Progenitor cell of endocrine pancreas (in vitro differentiated cells): Measurements from ENCODE around the gene POU6F2. TPM values are rescaled to one million over a fixed set of nuclear protein-coding genes. Genes with fewer than 3 reads are reported as not detected.
A peak's percentile ranks its signal among the peaks of the same experiment; 100 is the strongest.

Experiments used
- DNase-seq: peaks from one replicate; pipeline ENCODE4 v3.0.0; 2021; ENCODE audit warnings: low spot score; ENCODE audit not compliant: unreplicated experiment
- H3K27ac Mint-ChIP-seq: 2 replicates; pipeline ENCODE4 v1.8.0; 2021; ENCODE audit warnings: mild to moderate bottlenecking, moderate library complexity, mixed read lengths
- H3K27me3 Mint-ChIP-seq: 2 replicates; pipeline ENCODE4 v1.8.0; 2021; ENCODE audit warnings: mixed read lengths
- H3K36me3 Mint-ChIP-seq: 2 replicates; pipeline ENCODE4 v1.8.0; 2022; ENCODE audit warnings: mixed read lengths; ENCODE audit not compliant: insufficient read depth
- H3K4me1 Mint-ChIP-seq: 2 replicates; pipeline ENCODE4 v1.8.0; 2021; ENCODE audit warnings: low read depth, mixed read lengths
- H3K4me3 Mint-ChIP-seq: 2 replicates; pipeline ENCODE4 v1.8.0; 2021; ENCODE audit warnings: low read depth, mild to moderate bottlenecking, moderate library complexity, mixed read lengths
- H3K9me3 Mint-ChIP-seq: 2 replicates; pipeline ENCODE4 v1.8.0; 2021; ENCODE audit warnings: low read depth, mixed read lengths
- total RNA-seq: library from RNA; stranded (reverse); gene quantifications from 2 replicates; pipeline ENCODE4 v1.2.1, GENCODE V29; 2021
- TF ChIP-seq, protein P1 (sequence below): fragments of 200-600 bp; sonication (generic); IDR thresholded peaks from one replicate; pipeline ENCODE4 v1.5.0; 2021; ENCODE audit warnings: antibody characterized with exemption, mild to moderate bottlenecking; ENCODE audit not compliant: unreplicated experiment

Gene POU6F2
- total RNA-seq, 1 donor from 2014 or later: 5.6 TPM

DNA sequence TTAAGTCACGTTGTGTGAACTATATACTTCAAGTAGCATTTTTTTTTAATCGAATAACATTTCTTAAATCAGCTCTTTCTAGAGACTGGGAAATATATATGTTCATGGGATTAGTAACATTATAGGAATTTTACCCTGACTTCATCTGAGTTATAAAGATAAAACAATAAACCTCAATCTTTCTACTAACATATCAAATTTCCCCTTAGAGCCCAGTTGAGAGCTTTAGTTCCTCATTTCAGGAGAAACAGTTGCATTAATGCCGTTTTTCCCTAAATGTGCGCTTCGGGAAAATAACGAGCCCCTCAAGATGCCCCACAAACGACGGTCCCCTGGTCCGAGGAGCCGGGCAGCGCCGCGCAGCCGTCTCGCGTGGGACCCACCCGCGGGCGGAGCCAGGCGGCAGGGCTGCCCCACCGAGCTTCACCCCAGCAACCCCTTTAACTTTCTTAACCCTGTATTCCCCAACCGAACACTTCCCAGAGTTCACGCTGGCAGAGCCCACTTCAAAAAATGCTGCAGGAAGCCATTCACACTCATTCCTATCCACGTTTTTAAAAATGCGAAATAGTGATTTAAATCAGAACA is 436.0 kb downstream of the POU6F2 start:
- Mint-ChIP-seq H3K4me1 (peaks cover 4% of the 10 kb centered on the region), H3K36me3 (no peaks in the 10 kb centered on the region), H3K9me3 (no peaks in the 10 kb centered on the region), H3K27me3 (peaks cover 6% of the 10 kb centered on the region), H3K4me3 (peak overlapping the region; percentile 86), H3K27ac (peak overlapping the region; percentile 73)
- no peak for DNase-seq
- TF ChIP-seq, protein P1, sequence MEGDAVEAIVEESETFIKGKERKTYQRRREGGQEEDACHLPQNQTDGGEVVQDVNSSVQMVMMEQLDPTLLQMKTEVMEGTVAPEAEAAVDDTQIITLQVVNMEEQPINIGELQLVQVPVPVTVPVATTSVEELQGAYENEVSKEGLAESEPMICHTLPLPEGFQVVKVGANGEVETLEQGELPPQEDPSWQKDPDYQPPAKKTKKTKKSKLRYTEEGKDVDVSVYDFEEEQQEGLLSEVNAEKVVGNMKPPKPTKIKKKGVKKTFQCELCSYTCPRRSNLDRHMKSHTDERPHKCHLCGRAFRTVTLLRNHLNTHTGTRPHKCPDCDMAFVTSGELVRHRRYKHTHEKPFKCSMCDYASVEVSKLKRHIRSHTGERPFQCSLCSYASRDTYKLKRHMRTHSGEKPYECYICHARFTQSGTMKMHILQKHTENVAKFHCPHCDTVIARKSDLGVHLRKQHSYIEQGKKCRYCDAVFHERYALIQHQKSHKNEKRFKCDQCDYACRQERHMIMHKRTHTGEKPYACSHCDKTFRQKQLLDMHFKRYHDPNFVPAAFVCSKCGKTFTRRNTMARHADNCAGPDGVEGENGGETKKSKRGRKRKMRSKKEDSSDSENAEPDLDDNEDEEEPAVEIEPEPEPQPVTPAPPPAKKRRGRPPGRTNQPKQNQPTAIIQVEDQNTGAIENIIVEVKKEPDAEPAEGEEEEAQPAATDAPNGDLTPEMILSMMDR: no peak

DNA sequence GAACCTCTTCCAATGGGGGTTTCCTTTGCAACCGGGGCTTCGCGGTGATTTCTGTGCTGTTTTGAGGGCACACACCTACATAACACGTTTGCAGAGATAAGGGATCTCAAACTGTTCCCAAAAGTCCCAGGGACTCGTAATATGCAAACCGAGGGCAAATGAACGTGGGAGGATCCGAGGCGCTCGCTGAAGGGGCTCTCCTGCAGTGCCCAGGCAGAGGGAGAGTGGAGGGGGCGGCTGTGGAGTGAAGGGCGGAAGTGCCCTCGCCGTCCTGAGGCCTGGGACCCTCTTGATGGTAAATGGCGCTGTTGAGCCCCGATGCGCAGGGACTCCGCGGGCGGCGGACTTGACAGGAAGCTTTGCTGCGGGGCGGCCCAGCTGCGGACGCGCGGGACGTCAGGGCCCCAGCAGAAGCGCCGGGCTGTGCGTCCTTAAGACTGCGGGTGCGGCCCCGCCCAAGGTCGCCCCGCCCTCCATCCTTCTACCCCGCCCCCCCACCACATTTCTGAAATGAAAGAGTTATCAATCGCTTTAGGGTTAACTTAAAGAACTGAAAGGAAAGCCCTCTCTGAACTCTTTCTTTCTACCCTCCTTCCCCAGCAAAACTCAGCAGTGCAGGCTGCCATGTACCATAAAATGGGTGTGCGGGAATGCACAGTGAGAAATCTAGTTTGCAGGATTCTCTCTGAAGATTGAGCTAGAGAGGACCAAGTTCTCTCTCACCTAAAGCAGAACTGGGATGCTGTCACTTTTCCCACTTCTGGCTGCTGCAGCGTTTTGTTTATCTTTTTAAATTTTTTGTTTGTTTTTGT is 436.7 kb downstream of the POU6F2 start:
- H3K36me3 Mint-ChIP-seq: no peaks in the 10 kb centered on the region
- H3K9me3 Mint-ChIP-seq: no peaks in the 10 kb centered on the region
- peaks cover 6% of the 10 kb centered on the region for H3K27me3 Mint-ChIP-seq
- peak; percentile 49 for DNase-seq
- TF ChIP-seq, protein P1: peak; percentile 53
- H3K27ac Mint-ChIP-seq: peak overlapping the region; percentile 73
- peaks cover 3% of the 10 kb centered on the region for H3K4me1 Mint-ChIP-seq
- H3K4me3 Mint-ChIP-seq: peak overlapping the region; percentile 86

DNA sequence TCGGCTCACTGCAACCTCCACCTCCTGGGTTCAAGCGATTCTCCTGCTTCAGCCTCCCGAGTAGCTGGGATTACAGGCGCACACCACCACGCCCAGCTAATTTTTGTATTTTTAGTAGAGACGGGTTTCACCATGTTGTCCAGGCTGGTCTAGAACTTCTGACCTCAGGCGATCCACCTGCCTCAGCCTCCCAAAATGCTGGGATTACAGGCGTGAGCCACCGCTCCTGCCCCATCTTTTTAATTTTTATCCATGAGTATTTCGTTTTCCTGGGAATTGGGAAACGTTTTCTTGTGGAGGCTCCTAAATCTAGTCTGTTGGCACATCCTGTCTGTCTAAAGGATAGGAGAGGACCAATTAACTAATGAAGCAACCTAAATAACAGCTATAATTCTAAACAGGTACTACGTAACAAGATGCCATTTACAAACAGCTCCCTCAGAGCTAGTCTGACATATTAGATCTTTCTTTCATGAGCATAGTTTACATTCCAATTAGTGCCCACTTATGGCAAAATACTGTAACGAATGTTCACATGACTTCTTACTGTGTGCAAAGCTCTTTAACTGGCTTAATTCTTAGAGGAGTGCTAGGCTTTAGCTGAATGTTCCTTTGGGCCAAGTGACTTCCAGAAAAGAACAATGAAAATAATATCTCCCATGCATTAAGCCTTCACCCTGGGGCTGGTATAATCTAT is 437.5 kb downstream of the POU6F2 start:
- Mint-ChIP-seq H3K36me3 (no peaks in the 10 kb centered on the region), H3K27ac (no peak overlapping the region), H3K27me3 (peaks cover 6% of the 10 kb centered on the region), H3K4me3 (peak overlapping the region; percentile 86), H3K4me1 (peaks cover 3% of the 10 kb centered on the region), H3K9me3 (no peaks in the 10 kb centered on the region)
- no peak for DNase-seq
- TF ChIP-seq, protein P1: no peak

DNA sequence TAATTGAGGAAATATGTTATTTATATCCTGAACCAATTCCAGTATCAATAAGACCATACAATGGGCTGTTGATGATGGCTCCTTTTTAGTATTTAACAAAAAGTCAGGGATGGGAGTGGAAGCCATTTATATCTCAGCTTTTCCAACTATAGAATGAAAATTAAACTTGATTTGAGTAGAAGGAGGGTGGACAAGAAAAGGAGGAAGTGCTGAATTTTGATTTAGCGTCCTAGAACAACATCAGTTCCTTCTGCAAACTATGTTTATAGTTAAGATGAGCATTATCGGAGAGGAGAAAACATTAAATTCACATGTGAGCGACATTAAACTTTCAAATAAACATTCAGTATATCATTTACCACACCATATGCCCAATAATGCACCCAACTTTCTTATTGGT is 439.2 kb downstream of the POU6F2 start:
- no peaks in the 10 kb centered on the region for H3K36me3 Mint-ChIP-seq
- DNase-seq: no peak
- TF ChIP-seq, protein P1: no peak
- no peak overlapping the region for H3K4me3 Mint-ChIP-seq
- peaks cover 3% of the 10 kb centered on the region for H3K4me1 Mint-ChIP-seq
- no peak overlapping the region for H3K27ac Mint-ChIP-seq
- peaks cover 6% of the 10 kb centered on the region for H3K27me3 Mint-ChIP-seq
- H3K9me3 Mint-ChIP-seq: no peaks in the 10 kb centered on the region

DNA sequence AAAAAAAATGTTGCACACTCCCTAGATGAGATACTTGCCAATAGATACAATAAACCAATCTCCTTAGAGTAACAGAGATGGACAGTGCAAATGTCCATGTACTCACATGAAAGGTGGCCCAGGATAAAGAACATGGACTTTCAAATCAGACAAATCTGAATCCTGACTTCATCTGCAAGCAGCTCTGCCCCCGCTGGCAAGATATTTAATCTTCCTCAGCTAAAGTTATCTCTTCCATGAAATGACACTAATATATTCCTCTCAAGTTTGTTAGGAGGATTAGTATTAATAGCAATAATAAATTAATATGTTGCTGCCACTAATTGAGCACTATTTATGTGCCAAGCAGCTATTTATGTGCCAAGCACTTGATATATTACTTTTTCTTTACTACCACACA is 439.9 kb downstream of the POU6F2 start:
- TF ChIP-seq, protein P1: no peak
- Mint-ChIP-seq H3K9me3 (no peaks in the 10 kb centered on the region), H3K27ac (no peak overlapping the region), H3K4me1 (peaks cover 3% of the 10 kb centered on the region), H3K4me3 (no peak overlapping the region), H3K36me3 (no peaks in the 10 kb centered on the region), H3K27me3 (peaks cover 6% of the 10 kb centered on the region)
- no peak for DNase-seq
